Measurements from ENCODE around the gene CAPN14.

- no peak for TF ChIP-seq POLR2A (IDR thresholded peaks at IDR 0.05; ENCODE audit: low read length)
- no peak for TF ChIP-seq GATA1 (IDR thresholded peaks at IDR 0.05; ENCODE audit: low read depth, low read length)
Measured at GRCh38 chr2:31192396-31192795, 24.9 kb downstream of the CAPN14 start.
